ENCODE data around the gene TCAP.
"Not testable (repeated sequence)": the region's sequence is repeated elsewhere in the genome, so short reads cannot be mapped to it uniquely, and the experiment has no call there.

The TCAP gene

GRCh38 chr17:39684369-39685192, 19.4 kb downstream of the TCAP start:
- DNase-seq = no peak

- DNase-seq = no peak
Measured at GRCh38 chr17:39687101-39687545, 22.0 kb downstream of the TCAP start.

- DNase-seq = peak; percentile 97
Measured at GRCh38 chr17:39687546-39688474, 22.7 kb downstream of the TCAP start, which contains the start of gene PGAP3. Gene PGAP3 (minus strand): TSS chr17:39688057. CDS start chr17:39688014, 43 bp downstream.

GRCh38 chr17:39688475-39688835, 23.3 kb downstream of the TCAP start:
- peak; percentile 14 for DNase-seq

- no peak for DNase-seq
Measured at GRCh38 chr17:39688945-39689344, 23.8 kb downstream of the TCAP start.

- no peak for DNase-seq
Measured at GRCh38 chr17:39694593-39694992, 29.4 kb downstream of the TCAP start.

- no peak for DNase-seq
Measured at GRCh38 chr17:39695089-39695474, 29.9 kb downstream of the TCAP start.

GRCh38 chr17:39696731-39697130, 31.6 kb downstream of the TCAP start:
- no peak for DNase-seq

- no peak for DNase-seq
Measured at GRCh38 chr17:39697961-39698360, 32.8 kb downstream of the TCAP start.

- DNase-seq = not testable (repeated sequence)
Measured at GRCh38 chr17:39699157-39699817, 34.1 kb downstream of the TCAP start.

GRCh38 chr17:39699818-39700147, 34.6 kb downstream of the TCAP start, which contains the start of gene ERBB2:
Gene ERBB2 (plus strand): TSS chr17:39700064. CDS start chr17:39700239, 175 bp downstream.
- no peak for DNase-seq

- no peak for DNase-seq
Measured at GRCh38 chr17:39700148-39700987, 35.2 kb downstream of the TCAP start.

- DNase-seq = no peak
Measured at GRCh38 chr17:39701012-39701783, 36.0 kb downstream of the TCAP start.

GRCh38 chr17:39701784-39702422, 36.8 kb downstream of the TCAP start:
- DNase-seq = no peak

- no peak for DNase-seq
Measured at GRCh38 chr17:39702901-39703893, 38.0 kb downstream of the TCAP start.

- DNase-seq = no peak
Measured at GRCh38 chr17:39703913-39704312, 38.8 kb downstream of the TCAP start.

GRCh38 chr17:39704821-39705551, 39.8 kb downstream of the TCAP start:
- no peak for DNase-seq

- DNase-seq = no peak
Measured at GRCh38 chr17:39705786-39706348, 40.7 kb downstream of the TCAP start.

GRCh38 chr17:39706383-39706782, 41.2 kb downstream of the TCAP start:
- DNase-seq = no peak
